ENCODE measurements around the gene CCNO.

GRCh38 chr5:55231919-55232270 lies 1.5 kb downstream of the CCNO start:
- TF ChIP-seq TSHZ2 (CRISPR knock-in tag; IDR thresholded peaks at IDR 0.05), result no peak
- TF ChIP-seq ZNF8 (CRISPR knock-in tag; IDR thresholded peaks at IDR 0.05), result no peak
- no peak for TF ChIP-seq ZFP30 (CRISPR knock-in tag; IDR thresholded peaks at IDR 0.05)
- no peak for TF ChIP-seq TCF4 (CRISPR knock-in tag; IDR thresholded peaks at IDR 0.05; ENCODE audit: borderline replicate concordance)
- TF ChIP-seq ARNTL (CRISPR knock-in tag; IDR thresholded peaks at IDR 0.05; ENCODE audit: borderline replicate concordance, low read depth), result no peak
- no peak for TF ChIP-seq ZNF70 (CRISPR knock-in tag; IDR thresholded peaks at IDR 0.05)
- TF ChIP-seq TOX (CRISPR knock-in tag; IDR thresholded peaks at IDR 0.05; ENCODE audit: borderline replicate concordance), result no peak
- no peak for TF ChIP-seq CSDC2 (CRISPR knock-in tag; IDR thresholded peaks at IDR 0.05)
